ENCODE measurements around the gene SERPING1. TPM values are rescaled to one million over a fixed set of nuclear protein-coding genes. Genes with fewer than 3 reads are reported as not detected.

SERPING1 gene
- total and polyA plus RNA-seq, 2 of the 13 experiments (the other 11 are each of a cell fraction or from before 2014, with no cell fraction given): 2.0 to 10.4 TPM

GRCh38 chr11:57597916-57598830 is 688 bp downstream of the SERPING1 start:
- peak; percentile 68 for ATAC-seq
- no TSS peak for BruUV-seq (replicated peaks)
- Histone ChIP-seq H3K27me3 (ENCODE audit: control insufficient read depth in 1 of 2, insufficient read depth in 2 of 2, low read length in 2 of 2) (peaks cover 0 to 9% of the 10 kb centered on the region in 2 experiments; a peak in 2 of 5 replicates), H3K4me3 (replicated peaks in 1 of 3; ENCODE audit: insufficient read depth in 1 of 3, low read depth in 2 of 3, low read length in 3 of 3) (peak overlapping the region; percentile 57 to 68 (median 58); a peak in 5 of 6 replicates), H3K9me3 (ENCODE audit: low read length) (no peaks in the 10 kb centered on the region), H3K4me2 (ENCODE audit: low read depth, low read length) (peak overlapping the region; percentile 89), H3K27ac (ENCODE audit: extremely low read length, insufficient read depth, low read length) (no peak overlapping the region), H4K20me1 (ENCODE audit: insufficient read depth, low read length) (no peaks in the 10 kb centered on the region), H2AFZ (ENCODE audit: low read length) (no peak overlapping the region), H3K4me1 (ENCODE audit: insufficient read depth, low read length) (peaks cover 38% of the 10 kb centered on the region), H3K9ac (ENCODE audit: insufficient read depth, low read depth, low read length) (peak overlapping the region; percentile 15; the same call in 1 of the 2 replicates), H3K36me3 (replicated peaks in 1 of 2; ENCODE audit: control insufficient read depth in 1 of 2, insufficient read depth in 2 of 2, low read length in 2 of 2) (no peaks in the 10 kb centered on the region), H3K79me2 (ENCODE audit: insufficient read depth, low read length) (no peaks in the 10 kb centered on the region)
- no peak for FAIRE-seq
- CTCF ChIA-PET (ENCODE audit: low intra/inter-chr PET ratio, low total read pairs): no interaction called here
- POLR2A ChIA-PET: interaction anchor here (1.0 to 3.5 kb wide), 9 partner anchors 9 to 262 kb away, joined by 3 to 33 read pairs (median 4); partner anchors contain the start of genes SSRP1 and UBE2L6
- intact Hi-C loops (cut with micrococcal nuclease; ENCODE audit: unreplicated experiment) (loop anchor here (5.0 kb wide), 1 partner anchor 34 kb away; no protein-coding TSS in a partner anchor), in situ Hi-C loops (cut with HindIII; ENCODE audit: extremely low pct_ligation_motif_present, low pct_unique_long_range_greater_than_20kb) (no loop called here)
- WGBS (ENCODE audit: low lambda C conversion rate): 15% methylated on average over 22 of the region's 33 CpGs
- DNase-seq (ENCODE audit: low spot score): peak; percentile 15
- TF ChIP-seq CCDC6 (CRISPR knock-in tag; IDR thresholded peaks at IDR 0.05): 0 out of 2 replicates have a peak, but pooled peaks have one; percentile 27
- peak; percentile 15; the same call in 1 of the 2 replicates for TF ChIP-seq SALL1 (CRISPR knock-in tag; IDR thresholded peaks at IDR 0.05)
- no peak for TF ChIP-seq CHD2 (IDR thresholded peaks at IDR 0.05; ENCODE audit: low read depth, low read length)
- TF ChIP-seq NR2F6 (IDR thresholded peaks at IDR 0.05): no peak
- 0 out of 2 replicates have a peak, but pooled peaks have one; percentile 43 for TF ChIP-seq NR2F6 (CRISPR knock-in tag; IDR thresholded peaks at IDR 0.05)
- peak; percentile 22 for TF ChIP-seq SRSF1 (optimal IDR thresholded peaks at IDR 0.05; ENCODE audit: low read depth, low read length)
- TF ChIP-seq ZNF687 (CRISPR knock-in tag; IDR thresholded peaks at IDR 0.05): peak; percentile 34; the same call in 1 of the 2 replicates
- 0 out of 2 replicates have a peak, but pooled peaks have one; percentile 16 for TF ChIP-seq ARID4A (CRISPR knock-in tag; IDR thresholded peaks at IDR 0.05; ENCODE audit: borderline replicate concordance)
- 0 out of 2 replicates have a peak, but pooled peaks have one; percentile 9 for TF ChIP-seq ZNF574 (CRISPR knock-in tag; IDR thresholded peaks at IDR 0.05)
- TF ChIP-seq MAZ (IDR thresholded peaks at IDR 0.05; ENCODE audit: borderline replicate concordance, low read depth, low read length): 0 out of 2 replicates have a peak, but pooled peaks have one; percentile 28
- TF ChIP-seq MAZ (CRISPR knock-in tag; IDR thresholded peaks at IDR 0.05; ENCODE audit: low read depth): no peak
